Measurements from ENCODE around the gene DIAPH1.

The DIAPH1 gene

DNA sequence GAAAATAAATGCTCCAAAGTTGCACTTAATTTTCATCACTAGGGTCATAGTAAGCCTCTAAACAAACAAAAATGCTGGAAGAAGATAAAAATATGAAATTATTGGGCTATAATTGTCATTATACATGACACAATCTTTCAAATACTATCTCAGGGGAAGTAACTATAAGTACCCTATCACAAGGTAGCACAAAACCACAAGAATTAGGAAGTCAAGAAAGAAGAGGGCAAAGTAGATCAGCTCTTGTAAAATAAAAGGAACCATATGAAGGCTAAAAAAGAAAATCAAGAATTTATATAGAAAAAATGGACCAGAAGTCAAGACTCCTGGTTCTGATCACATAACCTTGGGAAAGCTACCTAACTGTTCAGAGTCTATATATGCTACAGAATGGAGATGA lies 48.1 kb downstream of the DIAPH1 start:
- H3K4me3 Mint-ChIP-seq, result no peak overlapping the region
- no peaks in the 10 kb centered on the region for H3K27me3 Mint-ChIP-seq
- H3K9me3 Mint-ChIP-seq (ENCODE audit: low read depth), result no peaks in the 10 kb centered on the region
- peaks cover 14% of the 10 kb centered on the region for H3K36me3 Mint-ChIP-seq
- peaks cover 8% of the 10 kb centered on the region for H3K4me1 Mint-ChIP-seq (ENCODE audit: low read depth)
- peak overlapping the region; percentile 2 for H3K27ac Mint-ChIP-seq

GRCh38 chr5:141567513-141568117 lies 51.2 kb downstream of the DIAPH1 start:
- Mint-ChIP-seq H3K4me1 (ENCODE audit: low read depth) (peaks cover 23% of the 10 kb centered on the region), H3K9me3 (ENCODE audit: low read depth) (no peaks in the 10 kb centered on the region), H3K27me3 (no peaks in the 10 kb centered on the region), H3K4me3 (no peak overlapping the region), H3K27ac (peak overlapping the region; percentile 73), H3K36me3 (peaks cover 19% of the 10 kb centered on the region)

GRCh38 chr5:141565826-141566570 lies 52.8 kb downstream of the DIAPH1 start:
- Mint-ChIP-seq H3K36me3 (peaks cover 20% of the 10 kb centered on the region), H3K4me1 (ENCODE audit: low read depth) (peaks cover 24% of the 10 kb centered on the region), H3K4me3 (no peak overlapping the region), H3K27ac (peak overlapping the region; percentile 84), H3K27me3 (no peaks in the 10 kb centered on the region), H3K9me3 (ENCODE audit: low read depth) (no peaks in the 10 kb centered on the region)

- H3K36me3 Mint-ChIP-seq, result peaks cover 20% of the 10 kb centered on the region
- no peaks in the 10 kb centered on the region for H3K9me3 Mint-ChIP-seq (ENCODE audit: low read depth)
- H3K27ac Mint-ChIP-seq, result peak overlapping the region; percentile 78
- H3K27me3 Mint-ChIP-seq, result no peaks in the 10 kb centered on the region
- no peak overlapping the region for H3K4me3 Mint-ChIP-seq
- peaks cover 28% of the 10 kb centered on the region for H3K4me1 Mint-ChIP-seq (ENCODE audit: low read depth)
Observed at GRCh38 chr5:141564216-141564692, 54.5 kb downstream of the DIAPH1 start.

GRCh38 chr5:141560725-141561483 lies 57.9 kb downstream of the DIAPH1 start:
- Mint-ChIP-seq H3K27me3 (no peaks in the 10 kb centered on the region), H3K4me1 (ENCODE audit: low read depth) (peaks cover 32% of the 10 kb centered on the region), H3K4me3 (no peak overlapping the region), H3K9me3 (ENCODE audit: low read depth) (no peaks in the 10 kb centered on the region), H3K36me3 (peaks cover 20% of the 10 kb centered on the region), H3K27ac (peak overlapping the region; percentile 22)

- Mint-ChIP-seq H3K9me3 (ENCODE audit: low read depth) (no peaks in the 10 kb centered on the region), H3K27ac (no peak overlapping the region), H3K4me1 (ENCODE audit: low read depth) (peaks cover 34% of the 10 kb centered on the region)
Observed at GRCh38 chr5:141560151-141560550, 58.6 kb downstream of the DIAPH1 start.

GRCh38 chr5:141559461-141559860 lies 59.3 kb downstream of the DIAPH1 start:
- H3K27ac Mint-ChIP-seq, result no peak overlapping the region
- H3K27me3 Mint-ChIP-seq, result no peaks in the 10 kb centered on the region
- H3K4me1 Mint-ChIP-seq (ENCODE audit: low read depth), result peaks cover 35% of the 10 kb centered on the region
- H3K9me3 Mint-ChIP-seq (ENCODE audit: low read depth), result no peaks in the 10 kb centered on the region
- H3K4me3 Mint-ChIP-seq, result no peak overlapping the region
- peaks cover 14% of the 10 kb centered on the region for H3K36me3 Mint-ChIP-seq

More at GRCh38 chr5:141560151-141560550, 58.6 kb downstream of the DIAPH1 start:
- Mint-ChIP-seq H3K36me3 (peaks cover 14% of the 10 kb centered on the region), H3K4me3 (no peak overlapping the region), H3K27me3 (no peaks in the 10 kb centered on the region)

DNA sequence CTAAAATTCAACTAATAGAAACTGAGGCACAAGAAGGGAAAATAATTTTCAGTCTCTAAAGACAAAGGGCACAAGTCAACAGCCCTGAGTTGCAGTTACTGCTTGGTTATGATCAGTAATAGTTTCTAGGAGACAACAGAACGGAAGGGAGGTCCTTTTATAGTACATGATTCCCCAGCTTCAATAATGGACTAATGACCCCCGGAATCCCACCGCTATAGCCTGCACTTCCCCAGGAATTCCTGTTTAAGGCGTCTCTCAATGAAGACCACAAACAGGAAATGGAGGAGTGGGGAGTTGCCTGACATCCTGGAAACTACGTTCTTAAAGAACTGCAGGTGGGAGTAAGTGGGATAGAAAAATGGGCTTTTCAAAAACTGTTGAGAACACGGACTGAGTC lies 60.6 kb downstream of the DIAPH1 start:
- Mint-ChIP-seq H3K27ac (peak overlapping the region; percentile 18), H3K4me1 (ENCODE audit: low read depth) (peaks cover 26% of the 10 kb centered on the region), H3K36me3 (peaks cover 9% of the 10 kb centered on the region), H3K27me3 (no peaks in the 10 kb centered on the region), H3K9me3 (ENCODE audit: low read depth) (no peaks in the 10 kb centered on the region), H3K4me3 (no peak overlapping the region)

- Mint-ChIP-seq H3K27me3 (no peaks in the 10 kb centered on the region), H3K27ac (peak overlapping the region; percentile 18), H3K9me3 (ENCODE audit: low read depth) (no peaks in the 10 kb centered on the region), H3K4me1 (ENCODE audit: low read depth) (peaks cover 22% of the 10 kb centered on the region), H3K36me3 (peaks cover 6% of the 10 kb centered on the region), H3K4me3 (no peak overlapping the region)
Observed at GRCh38 chr5:141557681-141558136, 61.1 kb downstream of the DIAPH1 start.

DNA sequence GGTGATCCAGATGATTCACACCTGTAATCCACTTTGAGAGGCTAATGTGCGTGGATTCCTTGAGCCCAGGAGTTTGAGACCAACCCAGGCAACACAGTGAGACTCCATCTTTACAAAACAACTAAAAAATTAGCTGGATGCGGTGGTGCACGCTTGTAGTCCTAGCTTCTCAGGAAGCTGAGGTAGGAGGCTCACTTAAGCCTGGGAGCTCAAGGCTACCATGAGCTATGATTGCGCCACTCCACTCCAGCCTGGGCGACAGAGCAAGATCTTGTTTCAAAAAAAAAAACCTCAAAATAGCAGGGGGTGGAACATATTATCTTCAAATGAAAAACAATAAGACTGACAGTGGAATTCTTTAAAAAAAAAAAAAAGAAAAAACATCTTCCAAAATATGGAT lies 70.9 kb downstream of the DIAPH1 start:
- peaks cover 3% of the 10 kb centered on the region for H3K9me3 Mint-ChIP-seq (ENCODE audit: low read depth)
- no peak overlapping the region for H3K27ac Mint-ChIP-seq
- no peaks in the 10 kb centered on the region for H3K27me3 Mint-ChIP-seq
- H3K4me3 Mint-ChIP-seq, result no peak overlapping the region
- peaks cover 32% of the 10 kb centered on the region for H3K36me3 Mint-ChIP-seq
- H3K4me1 Mint-ChIP-seq (ENCODE audit: low read depth), result peaks cover 38% of the 10 kb centered on the region

DNA sequence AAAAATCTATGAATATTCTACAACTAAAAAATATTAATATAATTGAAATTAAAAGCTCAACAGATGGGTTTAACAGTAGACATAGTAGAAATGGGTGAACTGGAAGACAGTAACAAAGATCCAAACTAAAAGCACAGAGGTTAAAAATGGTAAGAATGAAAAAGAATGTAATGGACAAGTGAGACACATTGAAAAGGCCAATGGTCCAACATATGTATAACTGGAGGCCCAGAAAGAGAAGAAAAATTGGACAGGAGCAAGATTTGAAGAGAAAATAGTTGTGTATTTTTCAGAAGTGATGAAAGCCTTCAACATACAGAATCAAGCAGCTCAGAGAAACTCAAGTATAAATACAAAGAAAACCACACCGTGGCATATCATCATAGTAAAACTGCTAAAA lies 71.3 kb downstream of the DIAPH1 start:
- Mint-ChIP-seq H3K9me3 (ENCODE audit: low read depth) (peaks cover 3% of the 10 kb centered on the region), H3K36me3 (peaks cover 32% of the 10 kb centered on the region), H3K27ac (peak overlapping the region; percentile 37), H3K4me1 (ENCODE audit: low read depth) (peaks cover 37% of the 10 kb centered on the region), H3K4me3 (no peak overlapping the region), H3K27me3 (no peaks in the 10 kb centered on the region)

GRCh38 chr5:141543053-141543452 lies 75.7 kb downstream of the DIAPH1 start:
- Mint-ChIP-seq H3K4me1 (ENCODE audit: low read depth) (peaks cover 14% of the 10 kb centered on the region), H3K27ac (no peak overlapping the region), H3K36me3 (peaks cover 25% of the 10 kb centered on the region), H3K9me3 (ENCODE audit: low read depth) (peaks cover 3% of the 10 kb centered on the region), H3K27me3 (no peaks in the 10 kb centered on the region), H3K4me3 (no peak overlapping the region)

DNA sequence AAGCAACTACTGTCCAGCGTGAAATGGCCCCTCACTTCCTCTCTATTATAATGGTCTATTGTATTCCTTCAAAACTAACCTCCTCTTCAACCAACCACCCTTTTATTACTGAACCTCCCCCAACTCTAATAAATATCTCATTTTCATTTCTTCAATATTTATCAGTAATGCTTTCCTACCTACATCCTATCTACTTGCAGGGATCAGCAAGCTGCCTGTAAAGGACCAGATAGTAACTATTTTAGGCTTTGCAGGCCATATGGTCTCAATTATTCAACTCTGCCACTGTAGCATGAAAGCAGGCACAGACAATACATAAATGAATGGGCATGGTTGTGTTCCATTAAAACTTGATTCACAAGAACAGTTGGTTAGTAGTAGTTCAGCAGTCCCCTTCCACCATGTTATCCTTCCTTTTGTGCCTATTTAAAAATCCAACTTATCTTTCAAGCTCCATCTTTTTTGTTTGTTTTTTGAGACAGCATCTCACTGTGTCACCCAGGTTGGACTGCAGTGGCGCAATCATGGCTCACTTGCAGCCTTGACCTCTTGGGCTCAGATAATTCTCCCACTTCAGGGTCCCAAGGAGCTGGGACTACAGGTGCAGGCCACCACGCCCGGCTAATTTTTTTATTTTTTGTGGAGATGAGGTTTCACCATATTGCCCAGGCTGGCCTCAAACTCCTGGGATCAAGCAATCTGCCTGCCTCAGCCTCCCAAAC lies 84.1 kb downstream of the DIAPH1 start:
- Mint-ChIP-seq H3K9me3 (ENCODE audit: low read depth) (no peaks in the 10 kb centered on the region), H3K27me3 (no peaks in the 10 kb centered on the region), H3K27ac (peak overlapping the region; percentile 7), H3K4me3 (no peak overlapping the region), H3K4me1 (ENCODE audit: low read depth) (peaks cover 7% of the 10 kb centered on the region), H3K36me3 (peaks cover 11% of the 10 kb centered on the region)

DNA sequence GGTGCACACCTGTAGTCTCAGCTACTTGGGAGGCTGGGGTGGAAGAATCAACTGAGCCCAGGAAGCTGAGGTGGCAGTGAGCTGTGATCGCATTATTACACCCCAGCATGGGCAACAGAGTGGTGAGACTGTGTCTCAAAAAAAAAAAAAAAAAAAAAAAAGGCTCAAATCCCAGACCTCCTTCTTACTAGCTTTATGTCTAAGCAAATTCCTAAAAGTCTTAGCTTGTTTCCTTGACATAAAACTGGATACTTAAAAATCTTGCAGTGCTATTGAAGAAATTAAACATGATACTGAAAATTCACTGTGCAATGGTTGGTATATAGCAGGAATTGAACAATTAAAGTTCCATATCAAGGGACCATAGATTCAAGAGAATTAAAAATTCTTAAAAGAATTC lies 84.9 kb downstream of the DIAPH1 start:
- peak overlapping the region; percentile 41 for H3K27ac Mint-ChIP-seq
- H3K36me3 Mint-ChIP-seq, result peaks cover 8% of the 10 kb centered on the region
- H3K4me3 Mint-ChIP-seq, result no peak overlapping the region
- H3K4me1 Mint-ChIP-seq (ENCODE audit: low read depth), result peaks cover 7% of the 10 kb centered on the region
- no peaks in the 10 kb centered on the region for H3K9me3 Mint-ChIP-seq (ENCODE audit: low read depth)
- H3K27me3 Mint-ChIP-seq, result no peaks in the 10 kb centered on the region
